Measurements from ENCODE around the gene FAM98C. TPM values are rescaled to one million over a fixed set of nuclear protein-coding genes. Genes with fewer than 3 reads are reported as not detected.

Gene FAM98C
- total and polyA plus RNA-seq, 10 donors: 18.0 to 27.4 (median 25.2) TPM

GRCh38 chr19:38391911-38392464, 10.9 kb upstream of the FAM98C start:
- intact Hi-C loops (cut with DNase I; ENCODE audit: low total_unique reads): no loop called here
- TF ChIP-seq, protein P1, sequence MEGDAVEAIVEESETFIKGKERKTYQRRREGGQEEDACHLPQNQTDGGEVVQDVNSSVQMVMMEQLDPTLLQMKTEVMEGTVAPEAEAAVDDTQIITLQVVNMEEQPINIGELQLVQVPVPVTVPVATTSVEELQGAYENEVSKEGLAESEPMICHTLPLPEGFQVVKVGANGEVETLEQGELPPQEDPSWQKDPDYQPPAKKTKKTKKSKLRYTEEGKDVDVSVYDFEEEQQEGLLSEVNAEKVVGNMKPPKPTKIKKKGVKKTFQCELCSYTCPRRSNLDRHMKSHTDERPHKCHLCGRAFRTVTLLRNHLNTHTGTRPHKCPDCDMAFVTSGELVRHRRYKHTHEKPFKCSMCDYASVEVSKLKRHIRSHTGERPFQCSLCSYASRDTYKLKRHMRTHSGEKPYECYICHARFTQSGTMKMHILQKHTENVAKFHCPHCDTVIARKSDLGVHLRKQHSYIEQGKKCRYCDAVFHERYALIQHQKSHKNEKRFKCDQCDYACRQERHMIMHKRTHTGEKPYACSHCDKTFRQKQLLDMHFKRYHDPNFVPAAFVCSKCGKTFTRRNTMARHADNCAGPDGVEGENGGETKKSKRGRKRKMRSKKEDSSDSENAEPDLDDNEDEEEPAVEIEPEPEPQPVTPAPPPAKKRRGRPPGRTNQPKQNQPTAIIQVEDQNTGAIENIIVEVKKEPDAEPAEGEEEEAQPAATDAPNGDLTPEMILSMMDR (IDR thresholded peaks at IDR 0.05 in 8 of 11, conservative IDR thresholded peaks at IDR 0.05 in 3 of 11): no peak
- TF ChIP-seq POLR2A (IDR thresholded peaks at IDR 0.05) (no peak), POLR2AphosphoS5 (IDR thresholded peaks at IDR 0.05) (no peak)
- 55 to 67% (median 59%) methylated on average over 4 to 8 of the region's 8 CpGs for WGBS, 5 donors
- no peak overlapping the region for H3K27ac ChIP-seq
- H3K9me3 ChIP-seq: no peaks in the 10 kb centered on the region
- H3K4me3 ChIP-seq: no peak overlapping the region
- H3K4me1 ChIP-seq: peaks cover 19 to 51% (median 43%) of the 10 kb centered on the region in 6 donors
- DNase-seq: no peak
- H3K27me3 ChIP-seq (replicated peaks in 1 of 7): peaks cover 0 to 90% (median 56%) of the 10 kb centered on the region in 7 donors
- no peaks in the 10 kb centered on the region for H3K36me3 ChIP-seq

GRCh38 chr19:38392707-38393308, 10.1 kb upstream of the FAM98C start:
- Histone ChIP-seq H3K4me3 (no peak overlapping the region), H3K4me1 (peaks cover 11 to 42% (median 35%) of the 10 kb centered on the region in 6 donors), H3K27me3 (replicated peaks in 1 of 7) (peaks cover 0 to 90% (median 49%) of the 10 kb centered on the region in 7 donors), H3K36me3 (no peaks in the 10 kb centered on the region), H3K27ac (no peak overlapping the region), H3K9me3 (no peaks in the 10 kb centered on the region)
- DNase-seq: no peak
- TF ChIP-seq, protein P1 (IDR thresholded peaks at IDR 0.05 in 8 of 11, conservative IDR thresholded peaks at IDR 0.05 in 3 of 11): no peak
- TF ChIP-seq POLR2AphosphoS5 (IDR thresholded peaks at IDR 0.05): no peak
- no peak for TF ChIP-seq POLR2A (IDR thresholded peaks at IDR 0.05)
- WGBS, 5 donors: 65 to 77% (median 69%) methylated on average over 6 of the region's 6 CpGs
- intact Hi-C loops (cut with DNase I; ENCODE audit: low total_unique reads): no loop called here

DNA sequence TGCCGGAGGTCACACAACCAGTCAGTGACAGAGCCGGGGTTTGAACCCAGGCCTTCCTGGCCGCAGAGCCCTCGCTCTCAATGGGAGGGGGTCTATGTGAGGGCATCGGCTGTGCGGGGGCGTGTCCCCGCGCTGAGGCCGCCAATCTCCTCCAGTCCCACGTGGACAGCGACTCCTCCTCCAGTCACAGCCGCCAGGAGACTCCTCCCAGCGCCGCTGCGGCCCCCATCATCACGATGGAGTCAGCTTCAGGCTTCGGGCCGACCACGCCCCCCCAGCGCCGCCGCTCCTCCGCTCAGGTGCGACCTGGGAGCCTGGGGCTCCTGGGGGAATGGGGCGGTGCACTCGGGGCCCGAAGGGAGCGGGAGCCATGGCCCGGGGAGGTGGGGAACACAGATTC, 8.4 kb upstream of the FAM98C start:
- DNase-seq: peak; percentile 83
- intact Hi-C loops (cut with DNase I; ENCODE audit: low total_unique reads): no loop called here
- peaks cover 0 to 90% (median 42%) of the 10 kb centered on the region in 7 donors for H3K27me3 ChIP-seq (replicated peaks in 1 of 7)

More for the DNA sequence above, 8.4 kb upstream of the FAM98C start:
- H3K36me3 ChIP-seq: no peaks in the 10 kb centered on the region
- peak overlapping the region in 2 of 8 donors; percentile 13 to 72 for H3K4me3 ChIP-seq
- TF ChIP-seq POLR2AphosphoS5 (IDR thresholded peaks at IDR 0.05) (peak in 1 of 3 donors; percentile 20), POLR2A (IDR thresholded peaks at IDR 0.05) (no peak)
- TF ChIP-seq, protein P1 (IDR thresholded peaks at IDR 0.05 in 8 of 11, conservative IDR thresholded peaks at IDR 0.05 in 3 of 11): no peak
- H3K4me1 ChIP-seq: peaks cover 0 to 26% (median 18%) of the 10 kb centered on the region in 6 donors
- H3K9me3 ChIP-seq: no peaks in the 10 kb centered on the region
- WGBS, 5 donors: 4 to 15% (median 6%) methylated on average over 11 to 30 of the region's 30 CpGs
- no peak overlapping the region for H3K27ac ChIP-seq

Measured in spleen (tissue), 11 donors.